ENCODE data around the gene TMEM87B.
A peak's percentile ranks its signal among the peaks of the same experiment; 100 is the strongest.

GRCh38 chr2:112055730-112056625, 909 bp downstream of the TMEM87B start:
- TF ChIP-seq, protein P1, sequence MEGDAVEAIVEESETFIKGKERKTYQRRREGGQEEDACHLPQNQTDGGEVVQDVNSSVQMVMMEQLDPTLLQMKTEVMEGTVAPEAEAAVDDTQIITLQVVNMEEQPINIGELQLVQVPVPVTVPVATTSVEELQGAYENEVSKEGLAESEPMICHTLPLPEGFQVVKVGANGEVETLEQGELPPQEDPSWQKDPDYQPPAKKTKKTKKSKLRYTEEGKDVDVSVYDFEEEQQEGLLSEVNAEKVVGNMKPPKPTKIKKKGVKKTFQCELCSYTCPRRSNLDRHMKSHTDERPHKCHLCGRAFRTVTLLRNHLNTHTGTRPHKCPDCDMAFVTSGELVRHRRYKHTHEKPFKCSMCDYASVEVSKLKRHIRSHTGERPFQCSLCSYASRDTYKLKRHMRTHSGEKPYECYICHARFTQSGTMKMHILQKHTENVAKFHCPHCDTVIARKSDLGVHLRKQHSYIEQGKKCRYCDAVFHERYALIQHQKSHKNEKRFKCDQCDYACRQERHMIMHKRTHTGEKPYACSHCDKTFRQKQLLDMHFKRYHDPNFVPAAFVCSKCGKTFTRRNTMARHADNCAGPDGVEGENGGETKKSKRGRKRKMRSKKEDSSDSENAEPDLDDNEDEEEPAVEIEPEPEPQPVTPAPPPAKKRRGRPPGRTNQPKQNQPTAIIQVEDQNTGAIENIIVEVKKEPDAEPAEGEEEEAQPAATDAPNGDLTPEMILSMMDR (IDR thresholded peaks at IDR 0.05) = no peak
- TF ChIP-seq POLR2AphosphoS5 (IDR thresholded peaks at IDR 0.05) (peak; percentile 65), POLR2A (IDR thresholded peaks at IDR 0.05) (peak; percentile 12)
